Activated B cell treated with CpG ODN at 0.5 μM for 24 hours (primary cell): ENCODE measurements around the gene PNMA8C. TPM values are rescaled to one million over a fixed set of nuclear protein-coding genes. Genes with fewer than 3 reads are reported as not detected.
A peak's percentile ranks its signal among the peaks of the same experiment; 100 is the strongest.

Source experiments
- ATAC-seq: fragments of 200-7000 bp; cut with Tn5 transposase; one replicate; pipeline ENCODE4 v1.10.0; 2021; ENCODE audit warnings: low read depth, mild to moderate bottlenecking, moderate library complexity
- CTCF ChIA-PET: fragments of 350-600 bp; sonication (Branson Sonifier 250); formaldehyde crosslinking; loops from one replicate; lab custom pipeline; 2021; ENCODE audit warnings: antibody characterized with exemption; lab: Charles Lee
- POLR2A ChIA-PET: fragments of 350-600 bp; sonication (Branson Sonifier 250); formaldehyde crosslinking; loops from one replicate; lab custom pipeline; 2021; ENCODE audit warnings: antibody characterized with exemption; lab: Charles Lee
- DNase-seq: peaks from one replicate; pipeline ENCODE4 v3.0.0; 2022
- H3K27ac Mint-ChIP-seq: one replicate; pipeline ENCODE4 v1.8.0; 2020; ENCODE audit warnings: mixed read lengths
- H3K27me3 Mint-ChIP-seq: one replicate; pipeline ENCODE4 v1.8.0; 2021; ENCODE audit warnings: mixed read lengths
- H3K36me3 Mint-ChIP-seq: one replicate; pipeline ENCODE4 v1.8.0; 2021; ENCODE audit warnings: low read depth, mixed read lengths
- H3K4me1 Mint-ChIP-seq: one replicate; pipeline ENCODE4 v1.8.0; 2021; ENCODE audit warnings: mixed read lengths
- H3K4me3 Mint-ChIP-seq: one replicate; pipeline ENCODE4 v1.8.0; 2020; ENCODE audit warnings: mild to moderate bottlenecking, mixed read lengths
- H3K9me3 Mint-ChIP-seq: one replicate; pipeline ENCODE4 v1.8.0; 2020; ENCODE audit warnings: mixed read lengths
- intact Hi-C: fragments of 100-400 bp; cut with micrococcal nuclease; formaldehyde crosslinking; loops from one replicate; pipeline ENCODE4 v1.15.1; 2024
- total RNA-seq: library from RNA; stranded (reverse); gene quantifications from 2 replicates; pipeline ENCODE4 v1.2.3, GENCODE V29; 2022
- TF ChIP-seq, protein P1 (sequence below): fragments of 200-600 bp; IDR thresholded peaks from one replicate; pipeline ENCODE4 v1.8.0; 2022; ENCODE audit warnings: antibody characterized with exemption, mild to moderate bottlenecking

The PNMA8C gene
- total RNA-seq, 1 donor from 2014 or later, result not detected

DNA sequence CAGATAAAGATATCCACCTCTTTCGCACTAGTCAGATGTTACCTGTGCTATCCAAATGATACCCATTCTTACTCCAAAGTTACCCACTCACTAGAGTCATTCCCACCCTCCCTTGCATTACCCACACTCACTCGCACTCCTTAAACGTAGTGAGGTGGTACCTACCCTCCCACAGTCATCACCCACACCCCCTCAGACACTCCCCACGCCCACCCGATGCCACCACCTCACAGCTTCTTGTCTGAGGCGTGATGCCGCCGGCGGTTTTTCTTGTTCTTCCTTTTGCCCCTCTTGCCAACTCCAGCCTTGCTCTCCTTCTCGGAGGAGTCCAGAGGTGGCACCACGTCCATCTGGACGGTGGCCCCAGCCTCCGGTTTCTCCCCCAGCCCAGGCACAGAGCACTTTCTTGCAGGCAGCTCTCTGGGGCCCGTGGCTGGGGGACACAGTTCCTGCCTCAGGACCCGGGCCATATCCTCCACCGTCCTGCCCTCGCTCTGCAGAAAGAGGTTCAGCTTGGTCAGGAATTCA is 1.2 kb downstream of the PNMA8C start:
- Mint-ChIP-seq H3K4me1 (peaks cover 26% of the 10 kb centered on the region), H3K27ac (no peak overlapping the region), H3K27me3 (peaks cover 62% of the 10 kb centered on the region), H3K36me3 (no peaks in the 10 kb centered on the region), H3K9me3 (no peaks in the 10 kb centered on the region), H3K4me3 (no peak overlapping the region)
- ATAC-seq, result no peak
- no peak for DNase-seq
- TF ChIP-seq, protein P1, sequence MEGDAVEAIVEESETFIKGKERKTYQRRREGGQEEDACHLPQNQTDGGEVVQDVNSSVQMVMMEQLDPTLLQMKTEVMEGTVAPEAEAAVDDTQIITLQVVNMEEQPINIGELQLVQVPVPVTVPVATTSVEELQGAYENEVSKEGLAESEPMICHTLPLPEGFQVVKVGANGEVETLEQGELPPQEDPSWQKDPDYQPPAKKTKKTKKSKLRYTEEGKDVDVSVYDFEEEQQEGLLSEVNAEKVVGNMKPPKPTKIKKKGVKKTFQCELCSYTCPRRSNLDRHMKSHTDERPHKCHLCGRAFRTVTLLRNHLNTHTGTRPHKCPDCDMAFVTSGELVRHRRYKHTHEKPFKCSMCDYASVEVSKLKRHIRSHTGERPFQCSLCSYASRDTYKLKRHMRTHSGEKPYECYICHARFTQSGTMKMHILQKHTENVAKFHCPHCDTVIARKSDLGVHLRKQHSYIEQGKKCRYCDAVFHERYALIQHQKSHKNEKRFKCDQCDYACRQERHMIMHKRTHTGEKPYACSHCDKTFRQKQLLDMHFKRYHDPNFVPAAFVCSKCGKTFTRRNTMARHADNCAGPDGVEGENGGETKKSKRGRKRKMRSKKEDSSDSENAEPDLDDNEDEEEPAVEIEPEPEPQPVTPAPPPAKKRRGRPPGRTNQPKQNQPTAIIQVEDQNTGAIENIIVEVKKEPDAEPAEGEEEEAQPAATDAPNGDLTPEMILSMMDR, result no peak
- POLR2A ChIA-PET, result no interaction called here
- CTCF ChIA-PET, result no interaction called here
- intact Hi-C loops, result no loop called here

DNA sequence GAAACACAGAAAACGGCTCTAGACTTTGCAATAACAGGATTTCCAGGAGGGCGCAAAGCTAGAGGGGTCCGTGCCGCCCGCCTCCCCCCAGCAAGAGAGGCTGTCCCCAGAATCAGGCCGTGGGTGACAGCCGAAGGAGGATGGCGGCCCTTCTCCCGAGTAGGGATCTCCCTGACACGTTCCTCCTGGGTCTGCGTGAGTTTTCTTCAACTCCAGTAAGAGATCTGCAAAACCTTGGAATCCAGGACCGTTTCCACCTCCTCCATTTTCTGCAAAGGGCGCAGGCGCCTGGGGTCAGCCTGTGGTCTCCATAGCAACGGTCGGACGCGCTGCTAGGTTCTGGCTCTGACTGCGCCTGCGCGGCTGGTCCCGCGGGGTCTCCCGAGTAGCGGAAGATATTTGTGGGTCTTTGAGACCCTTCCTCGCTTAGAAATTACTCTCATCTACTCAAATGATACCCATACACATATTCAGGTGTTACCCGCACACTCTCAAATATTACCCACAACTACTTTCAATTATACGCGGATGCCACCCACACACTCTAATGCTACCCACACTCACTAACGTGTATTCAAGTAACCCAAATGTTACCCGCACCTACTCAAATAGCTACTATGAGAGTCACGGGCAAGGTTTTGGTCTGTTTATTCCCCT is 2.1 kb downstream of the PNMA8C start:
- H3K4me3 Mint-ChIP-seq, result peak overlapping the region; percentile 68
- peaks cover 26% of the 10 kb centered on the region for H3K4me1 Mint-ChIP-seq
- H3K36me3 Mint-ChIP-seq, result no peaks in the 10 kb centered on the region
- H3K27ac Mint-ChIP-seq, result no peak overlapping the region
- TF ChIP-seq, protein P1, result no peak
- DNase-seq (no peak), ATAC-seq (no peak)
- POLR2A ChIA-PET, result no interaction called here
- H3K9me3 Mint-ChIP-seq, result no peaks in the 10 kb centered on the region
- intact Hi-C loops, result no loop called here
- CTCF ChIA-PET, result no interaction called here
- peaks cover 61% of the 10 kb centered on the region for H3K27me3 Mint-ChIP-seq

DNA sequence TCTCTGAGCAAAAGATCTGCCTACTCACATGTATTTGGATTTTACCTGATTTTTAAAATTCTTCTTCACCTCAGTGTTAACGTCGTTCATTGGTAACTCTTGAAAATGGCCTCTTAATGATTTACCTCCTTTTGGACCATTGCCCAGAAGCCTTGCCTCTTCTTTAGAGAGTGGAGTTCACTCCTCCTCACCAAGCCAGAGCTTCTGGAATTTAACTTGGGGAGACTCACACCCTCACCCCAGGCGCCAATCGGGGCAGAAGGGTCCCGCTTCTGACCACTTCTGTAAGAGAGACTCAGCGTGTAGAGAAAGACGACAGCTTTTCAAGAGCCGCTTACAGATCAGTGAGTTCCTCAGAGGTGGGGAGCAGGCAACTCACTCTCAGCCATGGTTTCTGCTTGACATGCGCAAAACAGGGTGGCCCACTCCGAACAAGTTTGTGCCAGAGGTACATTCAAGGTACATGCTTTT is 2.7 kb downstream of the PNMA8C start:
- POLR2A ChIA-PET, result no interaction called here

DNA sequence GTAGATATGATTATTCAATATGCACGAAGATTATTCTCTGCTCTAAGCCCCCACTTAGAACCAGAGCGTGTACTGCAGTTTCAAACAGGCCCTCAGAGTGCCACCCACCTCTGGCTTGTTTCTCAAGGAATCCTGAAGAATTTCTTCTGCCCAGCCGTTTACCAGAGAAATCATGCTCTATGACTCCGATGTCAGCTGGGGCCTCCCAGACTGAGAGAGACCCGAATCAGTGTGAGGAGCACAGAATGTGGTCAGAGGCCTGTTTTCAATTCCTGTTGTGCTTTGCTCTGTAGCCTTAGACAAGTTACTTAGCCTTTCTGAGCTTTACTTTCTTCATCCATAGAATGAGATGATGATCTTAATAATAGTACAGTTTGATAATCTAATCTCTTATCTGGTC is 5.5 kb downstream of the PNMA8C start:
- ATAC-seq, result no peak
- no peak overlapping the region for H3K27ac Mint-ChIP-seq
- ChIA-PET CTCF (no interaction called here), POLR2A (interaction anchor here (0.6 kb wide), 1 partner anchor 49 kb away, joined by 3 read pairs; no protein-coding TSS in a partner anchor)
- TF ChIP-seq, protein P1, result no peak
- no peak for DNase-seq
- no peaks in the 10 kb centered on the region for H3K9me3 Mint-ChIP-seq
- H3K27me3 Mint-ChIP-seq, result peaks cover 45% of the 10 kb centered on the region
- no peak overlapping the region for H3K4me3 Mint-ChIP-seq
- H3K4me1 Mint-ChIP-seq, result peaks cover 16% of the 10 kb centered on the region
- no peaks in the 10 kb centered on the region for H3K36me3 Mint-ChIP-seq
- intact Hi-C loops, result no loop called here

More for the DNA sequence above, 2.7 kb downstream of the PNMA8C start:
- TF ChIP-seq, protein P1, result no peak
- ATAC-seq, result no peak
- Mint-ChIP-seq H3K9me3 (no peaks in the 10 kb centered on the region), H3K4me3 (peak overlapping the region; percentile 68), H3K27me3 (peaks cover 58% of the 10 kb centered on the region), H3K36me3 (no peaks in the 10 kb centered on the region), H3K4me1 (peaks cover 26% of the 10 kb centered on the region), H3K27ac (no peak overlapping the region)
- intact Hi-C loops, result no loop called here
- DNase-seq, result no peak
- CTCF ChIA-PET, result no interaction called here

DNA sequence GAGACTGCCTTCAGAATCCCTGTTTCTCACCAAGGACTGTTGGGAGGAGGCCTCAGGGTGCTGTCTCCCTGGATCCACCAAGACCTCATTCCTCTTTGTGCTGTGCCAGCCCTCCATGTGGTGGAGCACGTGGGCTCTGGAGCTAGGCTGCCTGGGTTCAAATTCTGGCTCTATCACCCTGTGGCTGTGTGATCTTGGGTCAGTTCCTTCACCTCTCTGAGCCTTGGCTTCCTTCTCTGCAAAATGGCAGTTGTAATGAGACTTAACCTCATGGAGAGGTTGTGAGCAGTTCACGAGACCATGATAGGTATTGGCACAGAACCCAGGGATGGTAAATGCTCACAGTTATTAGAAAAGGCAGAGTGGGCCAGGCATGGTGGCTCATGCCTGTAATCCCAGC is 6.4 kb downstream of the PNMA8C start:
- H3K27me3 Mint-ChIP-seq, result peaks cover 37% of the 10 kb centered on the region

More for the DNA sequence above, 6.4 kb downstream of the PNMA8C start:
- POLR2A ChIA-PET, result no interaction called here
- ATAC-seq (no peak), DNase-seq (no peak)
- intact Hi-C loops, result no loop called here
- CTCF ChIA-PET, result no interaction called here
- peaks cover 14% of the 10 kb centered on the region for H3K4me1 Mint-ChIP-seq
- H3K36me3 Mint-ChIP-seq, result no peaks in the 10 kb centered on the region
- TF ChIP-seq, protein P1, result no peak
- no peaks in the 10 kb centered on the region for H3K9me3 Mint-ChIP-seq
- H3K27ac Mint-ChIP-seq, result no peak overlapping the region
- H3K4me3 Mint-ChIP-seq, result no peak overlapping the region
